ENCODE measurements around the gene SRGAP1.

GRCh38 chr12:63966606-63966975, 122.1 kb downstream of the SRGAP1 start:
- TF ChIP-seq CTCF (IDR thresholded peaks at IDR 0.05 in 2 of 3, conservative IDR thresholded peaks at IDR 0.05 in 1 of 3; ENCODE audit: insufficient read depth in 2 of 3, low read depth in 1 of 3, low read length in 3 of 3) (no peak), FOS (IDR thresholded peaks at IDR 0.05; ENCODE audit: extremely low read depth, insufficient read length) (no peak), SMAD4 (CRISPR knock-in tag; conservative IDR thresholded peaks at IDR 0.05) (no peak), ZBTB17 (CRISPR knock-in tag; IDR thresholded peaks at IDR 0.05) (no peak), ETV1 (tag; conservative IDR thresholded peaks at IDR 0.05; ENCODE audit: low read depth) (no peak), POLR2A (conservative IDR thresholded peaks at IDR 0.05) (no peak), MBD1 (CRISPR knock-in tag; IDR thresholded peaks at IDR 0.05) (no peak), SNIP1 (IDR thresholded peaks at IDR 0.05; ENCODE audit: low read depth) (no peak), ZNF79 (CRISPR knock-in tag; IDR thresholded peaks at IDR 0.05; ENCODE audit: low read depth) (no peak), DPF2 (IDR thresholded peaks at IDR 0.05) (no peak), PHB (CRISPR knock-in tag; IDR thresholded peaks at IDR 0.05) (no peak), E2F1 (CRISPR knock-in tag; IDR thresholded peaks at IDR 0.05) (no peak)
- TF ChIP-seq, protein P1, sequence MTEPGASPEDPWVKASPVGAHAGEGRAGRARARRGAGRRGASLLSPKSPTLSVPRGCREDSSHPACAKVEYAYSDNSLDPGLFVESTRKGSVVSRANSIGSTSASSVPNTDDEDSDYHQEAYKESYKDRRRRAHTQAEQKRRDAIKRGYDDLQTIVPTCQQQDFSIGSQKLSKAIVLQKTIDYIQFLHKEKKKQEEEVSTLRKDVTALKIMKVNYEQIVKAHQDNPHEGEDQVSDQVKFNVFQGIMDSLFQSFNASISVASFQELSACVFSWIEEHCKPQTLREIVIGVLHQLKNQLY (CRISPR knock-in tag; conservative IDR thresholded peaks at IDR 0.05): no peak

All from K562 (cell line).